HEK293 (cell line): Measurements from ENCODE around the gene BFAR.

Experiments used
- CTCF ChIP-seq: fragments of 450-650 bp; formaldehyde crosslinking; IDR thresholded peaks from 2 replicates; pipeline ENCODE4 v1.5.1; 2016; ENCODE audit warnings: missing biosample characterization, missing genetic modification characterization
- TCF7L2 ChIP-seq: IDR thresholded peaks from 2 replicates; pipeline ENCODE4 v1.6.1; 2011; ENCODE audit warnings: low read depth, mild to moderate bottlenecking, inconsistent platforms, low read length, moderate library complexity, borderline replicate concordance
- ZFP3 ChIP-seq: fragments of 450-650 bp; formaldehyde crosslinking; IDR thresholded peaks from 2 replicates; pipeline ENCODE4 v1.5.1; 2016; ENCODE audit warnings: low read depth, missing biosample characterization, missing genetic modification characterization
- ZNF138 ChIP-seq: fragments of 450-650 bp; formaldehyde crosslinking; IDR thresholded peaks from 2 replicates; pipeline ENCODE4 v1.5.1; 2016; ENCODE audit warnings: missing biosample characterization, missing genetic modification characterization, borderline replicate concordance
- ZNF175 ChIP-seq: fragments of 450-650 bp; formaldehyde crosslinking; IDR thresholded peaks from 2 replicates; pipeline ENCODE4 v1.5.1; 2016; ENCODE audit warnings: missing biosample characterization, missing genetic modification characterization

DNA sequence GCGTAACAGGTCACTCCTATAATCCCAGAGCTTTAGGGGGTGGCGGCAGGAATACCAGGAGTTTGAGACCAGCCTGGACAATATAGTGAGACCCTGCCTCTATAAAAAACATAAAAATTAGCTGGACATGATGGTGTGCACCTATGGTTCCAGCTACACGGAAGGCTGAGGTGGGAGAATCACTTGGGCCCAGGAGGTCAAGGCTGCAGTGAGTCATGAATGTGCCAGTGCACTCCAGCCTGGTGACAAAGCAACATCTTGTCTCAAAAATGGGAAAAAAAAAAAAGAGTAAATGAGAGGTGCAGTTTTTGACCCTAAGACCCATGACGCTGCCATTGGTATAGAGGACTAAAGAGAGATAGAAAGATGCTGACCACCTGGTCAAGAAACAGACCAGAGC, 18.8 kb upstream of the BFAR start:
- TF ChIP-seq CTCF (no peak), ZNF175 (tag by site-specific recombination) (no peak), ZNF138 (tag by site-specific recombination) (no peak), TCF7L2 (no peak), ZFP3 (tag by site-specific recombination) (no peak)
